MM.1S (cell line): Measurements from ENCODE around the gene PDE4C.
"Not testable (repeated sequence)": the region's sequence is repeated elsewhere in the genome, so short reads cannot be mapped to it uniquely, and the experiment has no call there.

Experiments
- DNase-seq: peaks from one replicate; pipeline ENCODE4 v3.0.0-alpha.2; 2015
- H2AFZ ChIP-seq: fragments of 300-600 bp; sonication (generic); 2 replicates; pipeline ENCODE4 v1.6.0; 2016; ENCODE audit warnings: antibody characterized with exemption, low read length
- H3F3A ChIP-seq: fragments of 300-600 bp; sonication (generic); 2 replicates; pipeline ENCODE4 v1.6.1; 2016; ENCODE audit warnings: mild to moderate bottlenecking, antibody characterized with exemption, low read length, moderate library complexity, mixed read lengths; ENCODE audit not compliant: insufficient read depth
- H3K27ac ChIP-seq: fragments of 300-600 bp; sonication (generic); 2 replicates; pipeline ENCODE4 v1.5.1; 2016; ENCODE audit warnings: mild to moderate bottlenecking, low read length
- H3K27me3 ChIP-seq: fragments of 300-600 bp; sonication (generic); replicated peaks from 2 replicates; pipeline ENCODE4 v1.6.0; 2016; ENCODE audit warnings: low read length; ENCODE audit not compliant: insufficient read depth
- H3K36me3 ChIP-seq: fragments of 300-600 bp; sonication (generic); replicated peaks from 2 replicates; pipeline ENCODE4 v1.6.1; 2016; ENCODE audit warnings: mild to moderate bottlenecking, low read length, mixed read lengths; ENCODE audit not compliant: insufficient read depth
- H3K4me1 ChIP-seq: fragments of 300-600 bp; sonication (generic); 2 replicates; pipeline ENCODE4 v1.6.1; 2016; ENCODE audit warnings: low read length, mixed read lengths
- H3K4me2 ChIP-seq: fragments of 300-600 bp; sonication (generic); 2 replicates; pipeline ENCODE4 v1.6.0; 2016; ENCODE audit warnings: low read depth, low read length
- H3K4me3 ChIP-seq: fragments of 300-600 bp; sonication (generic); 2 replicates; pipeline ENCODE4 v1.5.1; 2016; ENCODE audit warnings: low read length, mixed read lengths
- H3K79me2 ChIP-seq: fragments of 300-600 bp; sonication (generic); 2 replicates; pipeline ENCODE4 v1.6.1; 2016; ENCODE audit warnings: mixed run types, low read length, mixed read lengths
- H3K9ac ChIP-seq: fragments of 300-600 bp; sonication (generic); 2 replicates; pipeline ENCODE4 v1.6.1; 2016; ENCODE audit warnings: low read length, mixed read lengths
- H3K9me2 ChIP-seq: fragments of 300-600 bp; sonication (generic); replicated peaks from 2 replicates; pipeline ENCODE4 v1.6.1; 2016; ENCODE audit warnings: mild to moderate bottlenecking, low read length, mixed read lengths; ENCODE audit not compliant: insufficient read depth
- H3K9me3 ChIP-seq: fragments of 300-600 bp; sonication (generic); replicated peaks from 2 replicates; pipeline ENCODE4 v1.6.1; 2016; ENCODE audit warnings: mild to moderate bottlenecking, low read length, mixed read lengths; ENCODE audit not compliant: insufficient read depth
- H4K20me1 ChIP-seq: fragments of 300-600 bp; sonication (generic); 2 replicates; pipeline ENCODE4 v1.6.1; 2016; ENCODE audit warnings: mild to moderate bottlenecking, low read length, moderate library complexity, mixed read lengths; ENCODE audit not compliant: insufficient read depth
- CTCF ChIP-seq: fragments of 300-600 bp; sonication (generic); IDR thresholded peaks from 2 replicates; pipeline ENCODE4 v1.5.1; 2016; ENCODE audit warnings: antibody characterized with exemption, low read length, mixed read lengths
- EZH2 ChIP-seq: fragments of 300-600 bp; sonication (generic); optimal IDR thresholded peaks from 2 replicates; pipeline ENCODE3; 2017; ENCODE audit warnings: low read depth, mild to moderate bottlenecking, antibody characterized with exemption, low read length, mixed read lengths
- EZH2phosphoT487 ChIP-seq: fragments of 300-600 bp; sonication (generic); IDR thresholded peaks from 2 replicates; pipeline ENCODE4 v1.6.1; 2018; ENCODE audit warnings: antibody characterized with exemption, low read length

The PDE4C gene

DNA sequence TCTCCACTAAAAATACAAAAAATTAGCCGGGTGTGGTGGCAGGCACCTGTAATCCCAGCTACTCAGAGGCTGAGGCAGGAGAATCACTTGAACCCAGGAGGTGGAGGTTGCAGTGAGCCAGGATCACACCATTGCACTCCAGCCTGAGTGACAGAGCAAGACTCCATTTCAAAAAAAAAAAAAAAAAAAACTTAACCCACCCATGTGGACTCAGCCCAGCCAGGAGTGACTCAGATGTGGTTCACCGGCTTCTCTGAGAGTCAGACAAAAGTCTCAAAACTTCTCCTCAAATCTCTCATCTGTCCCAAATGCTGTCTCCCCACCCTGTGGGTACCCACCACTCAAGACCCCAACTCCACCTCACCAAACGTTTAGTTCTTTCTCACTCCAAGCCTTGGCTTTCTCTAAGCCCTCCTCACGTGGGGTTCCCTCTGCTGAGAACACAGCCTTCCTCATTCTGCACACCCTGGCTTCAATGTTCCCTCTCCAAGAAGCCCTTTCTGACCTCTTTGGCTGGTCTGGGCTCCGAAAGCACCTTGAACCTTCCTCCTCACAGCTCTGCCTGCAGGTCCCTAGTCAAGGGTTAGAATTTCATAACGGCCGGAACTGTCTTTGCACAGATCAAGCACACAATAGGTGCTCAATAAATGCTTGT is 11.3 kb downstream of the PDE4C start:
- H3K36me3 ChIP-seq: no peaks in the 10 kb centered on the region
- no peak overlapping the region for H2AFZ ChIP-seq

GRCh38 chr19:18211683-18212082 is 14.6 kb downstream of the PDE4C start:
- Histone ChIP-seq H3K27ac (no peak overlapping the region), H3K4me1 (no peaks in the 10 kb centered on the region), H3K36me3 (no peaks in the 10 kb centered on the region), H3K4me3 (no peak overlapping the region), H3F3A (no peaks in the 10 kb centered on the region), H3K79me2 (no peaks in the 10 kb centered on the region), H3K9me3 (no peaks in the 10 kb centered on the region), H4K20me1 (no peaks in the 10 kb centered on the region), H3K4me2 (no peak overlapping the region), H2AFZ (no peak overlapping the region), H3K9ac (no peak overlapping the region), H3K9me2 (no peaks in the 10 kb centered on the region), H3K27me3 (peaks cover 68% of the 10 kb centered on the region)
- no peak for DNase-seq
- TF ChIP-seq CTCF (no peak), EZH2phosphoT487 (no peak), EZH2 (no peak)

More for the DNA sequence above, 11.3 kb downstream of the PDE4C start:
- H3K4me3 ChIP-seq: no peak overlapping the region
- H3K79me2 ChIP-seq: no peaks in the 10 kb centered on the region
- no peaks in the 10 kb centered on the region for H3F3A ChIP-seq
- no peaks in the 10 kb centered on the region for H4K20me1 ChIP-seq
- H3K9ac ChIP-seq: no peak overlapping the region
- TF ChIP-seq EZH2: no peak
- TF ChIP-seq EZH2phosphoT487: no peak
- TF ChIP-seq CTCF: no peak
- no peaks in the 10 kb centered on the region for H3K9me2 ChIP-seq
- no peaks in the 10 kb centered on the region for H3K4me1 ChIP-seq
- no peak for DNase-seq
- no peak overlapping the region for H3K27ac ChIP-seq
- H3K4me2 ChIP-seq: no peak overlapping the region
- H3K9me3 ChIP-seq: no peaks in the 10 kb centered on the region
- H3K27me3 ChIP-seq: peaks cover 82% of the 10 kb centered on the region

- peaks cover 60% of the 10 kb centered on the region for H3K27me3 ChIP-seq
- H3F3A ChIP-seq, H3K9me2 ChIP-seq, H3K4me2 ChIP-seq, H3K79me2 ChIP-seq, H4K20me1 ChIP-seq, H3K36me3 ChIP-seq, H3K9me3 ChIP-seq, H3K4me3 ChIP-seq, H3K9ac ChIP-seq, H3K4me1 ChIP-seq, H3K27ac ChIP-seq, H2AFZ ChIP-seq, DNase-seq: not testable (repeated sequence)
These were observed 16.3 kb downstream of the PDE4C start for GRCh38 chr19:18209912-18210311.

DNA sequence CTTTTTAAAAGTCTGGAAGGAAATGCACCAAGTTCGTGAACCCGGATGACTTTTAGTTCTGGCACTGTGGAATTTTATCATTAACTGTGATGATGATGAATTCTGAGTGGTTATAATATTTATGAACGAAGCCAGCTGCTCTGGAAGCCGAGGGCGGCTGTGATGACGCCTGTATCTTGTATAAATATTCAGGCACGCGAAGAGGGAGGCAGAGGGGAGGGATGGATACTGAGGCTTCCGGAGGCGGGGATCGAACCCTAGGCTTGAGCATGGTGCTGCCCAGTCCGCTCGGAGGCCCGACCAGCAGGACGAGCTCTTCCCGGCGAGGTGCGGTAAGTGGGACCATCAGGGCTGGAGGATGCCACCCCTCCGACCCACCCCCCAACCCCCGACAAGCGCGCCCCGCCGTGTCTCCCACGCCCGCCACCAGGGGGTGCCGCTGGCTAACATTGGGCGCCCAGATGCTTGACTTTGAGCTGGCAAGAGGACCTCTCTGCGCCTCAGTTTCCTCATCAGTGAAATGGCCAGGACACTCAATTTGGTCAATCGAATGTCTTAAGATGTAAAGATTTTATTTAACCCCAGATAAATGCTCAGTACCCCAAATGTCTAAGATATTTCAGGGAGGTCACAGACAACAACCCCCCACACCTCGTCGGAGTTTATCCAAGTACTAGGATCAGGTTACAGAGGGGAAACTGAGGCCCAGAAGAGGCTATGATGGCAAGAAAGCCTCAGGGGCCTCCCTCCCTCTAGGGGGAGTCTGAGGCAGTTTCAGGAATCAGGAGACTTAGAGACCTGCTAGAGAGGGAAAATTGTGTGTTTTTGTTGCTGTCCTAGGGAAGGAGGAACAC is 17.9 kb downstream of the PDE4C start:
- H3K4me2 ChIP-seq: no peak overlapping the region
- no peaks in the 10 kb centered on the region for H3K9me2 ChIP-seq
- no peak overlapping the region for H3K27ac ChIP-seq
- H2AFZ ChIP-seq: no peak overlapping the region
- no peaks in the 10 kb centered on the region for H3K36me3 ChIP-seq
- no peaks in the 10 kb centered on the region for H4K20me1 ChIP-seq
- peaks cover 47% of the 10 kb centered on the region for H3K27me3 ChIP-seq
- no peak overlapping the region for H3K4me3 ChIP-seq
- H3K9me3 ChIP-seq: no peaks in the 10 kb centered on the region
- no peak overlapping the region for H3K9ac ChIP-seq
- peaks cover 6% of the 10 kb centered on the region for H3F3A ChIP-seq
- H3K4me1 ChIP-seq: peaks cover 5% of the 10 kb centered on the region
- peak; percentile 35 for DNase-seq
- TF ChIP-seq CTCF: peak; percentile 62
- TF ChIP-seq EZH2: no peak
- H3K79me2 ChIP-seq: peaks cover 2% of the 10 kb centered on the region; the same call in 1 of the 2 replicates
